Measurements from ENCODE around the gene SCEL. TPM values are rescaled to one million over a fixed set of nuclear protein-coding genes. Genes with fewer than 3 reads are reported as not detected.

SCEL gene
- polyA plus RNA-seq, 2 of the 4 experiments (the other 2 are of a cell fraction), result 0.06 to 1.4 TPM

- no peak for ATAC-seq
- WGBS (ENCODE audit: missing lambda C conversion rate), result 20% methylated on average over 3 of the region's 3 CpGs
- no peak overlapping the region for H3K4me2 ChIP-seq
- no peaks in the 10 kb centered on the region for H3K9me3 ChIP-seq
- no peak for TF ChIP-seq MAFK (IDR thresholded peaks at IDR 0.05; ENCODE audit: partially characterized antibody)
- TF ChIP-seq NFE2L2 (conservative IDR thresholded peaks at IDR 0.05; ENCODE audit: low read length), result no peak
- no peak for TF ChIP-seq RARB (CRISPR knock-in tag; IDR thresholded peaks at IDR 0.05)
- no peak for TF ChIP-seq TP53 (CRISPR knock-in tag; IDR thresholded peaks at IDR 0.05)
- TF ChIP-seq BHLHE40 (IDR thresholded peaks at IDR 0.05; ENCODE audit: low read depth, low read length), result no peak
- TF ChIP-seq HOXA7 (CRISPR knock-in tag; IDR thresholded peaks at IDR 0.05), result no peak
- no peak for TF ChIP-seq JUN (IDR thresholded peaks at IDR 0.05)
- no peak for TF ChIP-seq CTCF (IDR thresholded peaks at IDR 0.05)
- no peak for TF ChIP-seq RNF2 (IDR thresholded peaks at IDR 0.05; ENCODE audit: borderline replicate concordance, low read depth)
- TF ChIP-seq POLR2A (IDR thresholded peaks at IDR 0.05; ENCODE audit: low read length), result no peak
- TF ChIP-seq EHF (CRISPR knock-in tag; IDR thresholded peaks at IDR 0.05), result no peak
- TF ChIP-seq MAX (IDR thresholded peaks at IDR 0.05), result no peak
- no peak for TF ChIP-seq KDM5A (IDR thresholded peaks at IDR 0.05)
- TF ChIP-seq ZFP36 (IDR thresholded peaks at IDR 0.05; ENCODE audit: borderline replicate concordance, partially characterized antibody), result no peak
- TF ChIP-seq SREBF2 (IDR thresholded peaks at IDR 0.05), result no peak
- no peak for TF ChIP-seq PBX3 (IDR thresholded peaks at IDR 0.05)
- TF ChIP-seq FOSB (CRISPR knock-in tag; IDR thresholded peaks at IDR 0.05), result no peak
- no peak for TF ChIP-seq E2F6 (IDR thresholded peaks at IDR 0.05; ENCODE audit: borderline replicate concordance, low read depth)
- no peak for TF ChIP-seq FOSL2 (IDR thresholded peaks at IDR 0.05)
- TF ChIP-seq FOSL2 (CRISPR knock-in tag; IDR thresholded peaks at IDR 0.05), result no peak
- no peak for TF ChIP-seq USF2 (IDR thresholded peaks at IDR 0.05)
- no peaks in the 10 kb centered on the region for H3K4me1 ChIP-seq
- no peak overlapping the region for H3K27ac ChIP-seq
- H3K4me3 ChIP-seq, result no peak overlapping the region
- FAIRE-seq, result no peak
- no peak for DNase-seq (ENCODE audit: low read depth in 1 of 2, low spot score in 1 of 2)
- ChIA-PET CTCF (interaction anchor here (1.0 to 1.3 kb wide), 2 partner anchors 91 to 234 kb away, joined by 3 read pairs; no protein-coding TSS in a partner anchor), POLR2A (no interaction called here)
These were observed 48.1 kb downstream of the SCEL start for GRCh38 chr13:77583581-77583980.

- ATAC-seq (no peak), FAIRE-seq (no peak)
- CTCF ChIA-PET, result interaction anchor here (1.0 kb wide), 1 partner anchor 234 kb away, joined by 3 read pairs; no protein-coding TSS in a partner anchor
These were observed 48.6 kb downstream of the SCEL start for GRCh38 chr13:77584106-77584505.

More at GRCh38 chr13:77584106-77584505, 48.6 kb downstream of the SCEL start:
- POLR2A ChIA-PET, result no interaction called here
- Histone ChIP-seq H3K27ac (no peak overlapping the region), H3K4me2 (no peak overlapping the region), H3K9me3 (no peaks in the 10 kb centered on the region), H3K4me1 (no peaks in the 10 kb centered on the region), H3K4me3 (no peak overlapping the region)
- DNase-seq (ENCODE audit: low read depth in 1 of 2, low spot score in 1 of 2), result no peak
- TF ChIP-seq MAZ (IDR thresholded peaks at IDR 0.05; ENCODE audit: borderline replicate concordance, low read depth, low read length) (no peak), ZFP36 (IDR thresholded peaks at IDR 0.05; ENCODE audit: borderline replicate concordance, partially characterized antibody) (no peak), RNF2 (IDR thresholded peaks at IDR 0.05; ENCODE audit: borderline replicate concordance, low read depth) (no peak), HEYL (CRISPR knock-in tag; IDR thresholded peaks at IDR 0.05) (no peak), JUN (IDR thresholded peaks at IDR 0.05) (no peak), GATA3 (IDR thresholded peaks at IDR 0.05; ENCODE audit: borderline replicate concordance) (no peak), ESRRA (IDR thresholded peaks at IDR 0.05; ENCODE audit: borderline replicate concordance, low read length) (no peak), ELK1 (IDR thresholded peaks at IDR 0.05; ENCODE audit: low read depth, low read length) (no peak), MAFK (IDR thresholded peaks at IDR 0.05; ENCODE audit: partially characterized antibody) (no peak), ATOH8 (CRISPR knock-in tag; IDR thresholded peaks at IDR 0.05; ENCODE audit: low read depth) (no peak), CHD4 (IDR thresholded peaks at IDR 0.05; ENCODE audit: borderline replicate concordance) (no peak), EP300 (IDR thresholded peaks at IDR 0.05) (no peak), FOSB (CRISPR knock-in tag; IDR thresholded peaks at IDR 0.05) (no peak), POLR2A (IDR thresholded peaks at IDR 0.05; ENCODE audit: low read length) (no peak), E2F6 (IDR thresholded peaks at IDR 0.05; ENCODE audit: borderline replicate concordance, low read depth) (no peak)
- 50% methylated on average over 7 of the region's 7 CpGs for WGBS (ENCODE audit: missing lambda C conversion rate)
